Hematopoietic multipotent progenitor cell treated with erythropoietin and hydrocortisone succinate and interleukin-3 and kit ligand, for 8 days (in vitro differentiated cells): Measurements from ENCODE around the gene MPV17.

ENCODE experiments used
- DNase-seq: peaks from one replicate; pipeline ENCODE4 v3.0.0-alpha.2; 2015

The MPV17 gene

DNA sequence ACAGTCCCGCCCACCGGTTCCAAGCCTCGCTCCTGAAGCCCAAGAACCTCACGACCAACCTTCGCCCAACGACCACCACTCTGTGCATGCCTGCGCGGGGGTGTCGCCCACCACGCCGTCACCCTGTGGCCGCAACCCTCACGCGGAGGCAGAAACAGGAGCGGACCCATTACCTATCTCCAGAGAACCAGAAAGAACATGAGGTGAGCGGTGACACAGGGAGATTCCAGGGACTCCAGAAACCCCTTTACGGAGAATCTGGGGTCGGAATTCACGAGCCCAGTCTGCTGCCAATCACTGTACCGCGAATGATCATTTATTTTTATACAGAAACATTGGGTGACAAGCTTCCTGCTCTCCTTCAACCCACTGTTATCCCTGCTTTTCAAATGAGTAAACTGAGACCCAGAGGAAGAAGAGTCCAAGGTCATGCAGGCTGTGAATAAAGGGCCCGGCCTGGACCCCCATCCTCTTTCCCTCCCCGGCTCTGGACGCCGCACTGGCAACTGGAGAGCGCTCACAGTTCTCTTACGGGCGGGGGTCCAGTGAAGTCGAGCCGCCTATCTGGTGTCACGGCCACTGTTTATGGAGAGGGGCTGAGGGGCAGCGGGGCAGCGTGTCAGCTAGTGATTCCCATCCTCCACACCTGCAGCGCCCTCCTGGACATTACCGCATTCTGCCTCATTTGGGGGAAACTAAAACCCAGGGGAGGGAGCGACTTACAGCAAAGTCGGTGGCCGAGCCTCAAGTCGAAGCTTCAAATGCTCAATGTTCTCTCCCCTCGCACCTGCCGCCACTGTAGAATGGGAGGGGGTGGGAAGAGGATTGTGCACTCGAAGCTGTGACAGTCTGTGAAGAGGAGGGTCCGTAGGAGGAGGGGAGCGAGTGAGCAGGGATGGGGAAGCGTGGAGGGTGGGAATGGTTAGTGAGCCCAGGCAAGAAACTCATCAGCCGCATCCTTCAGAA is 59.3 kb downstream of the MPV17 start:
- DNase-seq, result no peak

DNA sequence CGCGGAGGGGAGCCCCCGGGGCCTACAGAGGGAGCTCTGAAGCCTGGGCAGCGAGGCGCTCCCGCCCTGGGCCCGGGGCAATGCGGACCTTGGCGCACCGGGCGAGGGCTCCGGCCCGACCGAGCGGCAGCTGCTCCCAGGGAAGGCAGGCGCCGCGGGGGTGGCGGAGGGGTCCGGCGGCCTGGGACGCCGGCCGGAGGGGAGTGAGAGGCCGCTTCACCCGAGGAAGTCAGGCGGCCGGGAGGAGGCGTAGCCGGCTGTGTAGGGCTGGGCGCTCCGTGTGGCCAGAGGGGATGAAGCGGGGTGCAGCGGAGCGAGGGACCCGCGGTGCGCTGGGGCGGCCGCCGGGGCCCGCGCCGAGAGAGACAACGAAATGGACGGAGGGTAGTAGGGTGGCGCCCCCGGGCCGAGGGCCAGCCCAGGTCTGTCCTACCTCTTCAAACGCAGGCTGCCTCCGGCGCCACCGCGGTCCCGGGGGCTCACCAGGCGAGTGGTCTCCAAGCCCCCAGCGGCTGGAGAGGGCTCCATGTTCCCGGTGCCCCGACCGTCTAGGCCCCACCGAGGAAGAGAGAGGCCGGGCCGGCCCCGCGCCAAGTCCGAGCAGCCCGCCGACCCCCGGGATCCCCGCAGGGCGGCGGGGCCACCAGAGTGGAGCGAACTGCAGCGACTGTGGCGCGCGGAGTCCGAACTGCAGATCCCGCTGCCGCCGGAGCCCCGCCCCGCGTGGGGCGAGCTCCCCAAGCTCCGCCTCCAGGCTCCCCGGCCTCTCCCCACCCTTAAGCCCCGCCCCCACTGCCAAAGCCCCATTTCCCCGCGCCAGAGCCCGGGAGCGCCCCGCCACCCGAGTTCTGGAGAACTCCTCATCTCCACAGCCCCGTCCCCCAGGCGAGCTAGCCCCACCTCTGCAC is 60.3 kb downstream of the MPV17 start, which contains the start of gene SLC30A3:
TSS of gene SLC30A3 (minus strand) at position 669 of the 908 bp plus-strand sequence. CDS start at position 528, 141 bp downstream.
- peak; percentile 65 for DNase-seq

DNA sequence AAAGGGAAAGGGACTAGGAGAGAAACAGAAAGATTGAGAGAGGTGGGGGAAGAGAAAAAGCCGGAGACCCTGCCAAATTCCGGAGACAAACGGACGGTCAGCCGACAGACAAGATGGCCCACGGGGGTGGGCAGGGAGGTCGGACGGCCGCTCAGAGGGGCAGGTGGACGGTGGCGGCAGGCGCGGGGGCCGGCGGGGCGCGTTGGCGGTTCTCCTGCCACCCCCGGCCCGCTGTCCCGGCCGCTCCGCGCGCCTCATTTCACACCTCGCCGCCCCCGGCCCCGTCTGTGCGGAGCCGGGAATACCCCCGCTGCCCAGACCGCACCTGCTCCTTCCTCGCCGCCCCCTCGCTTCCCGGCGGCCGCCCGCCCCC is 61.0 kb downstream of the MPV17 start:
- no peak for DNase-seq

DNA sequence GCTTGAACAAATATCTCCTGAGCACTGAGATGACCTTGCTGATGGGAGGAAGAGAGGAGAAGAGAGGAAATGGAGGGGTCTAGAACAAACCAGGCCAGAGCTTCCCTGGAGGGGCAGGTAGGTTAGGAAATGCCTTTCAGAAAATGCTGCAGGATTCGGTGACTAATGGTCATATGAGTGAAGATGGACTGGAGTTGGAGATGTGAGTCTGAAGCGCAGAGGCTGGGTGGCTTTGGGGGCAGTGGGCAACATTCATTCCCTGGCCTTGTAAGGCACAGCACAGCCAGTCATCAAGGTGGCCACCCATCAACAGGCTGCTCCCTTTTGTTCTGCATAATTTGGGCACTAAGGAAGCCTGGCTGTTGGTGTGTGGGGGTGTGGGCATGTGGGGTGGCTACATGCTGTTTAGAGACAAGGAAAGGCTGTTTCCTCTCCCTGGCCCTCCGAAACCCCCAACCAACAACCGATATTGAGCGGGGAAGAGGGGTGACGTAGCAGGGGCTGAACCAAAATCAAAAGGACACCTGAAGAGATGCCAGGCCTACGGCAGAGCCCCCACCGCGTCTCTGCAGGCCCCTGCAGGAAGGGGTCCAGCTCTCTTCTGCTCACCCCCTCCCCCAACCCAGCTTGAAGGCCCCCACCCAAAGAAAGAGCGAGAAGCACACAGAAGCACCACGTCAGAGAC is 61.5 kb downstream of the MPV17 start:
- no peak for DNase-seq
